ENCODE results near the gene ZNF593.

The ZNF593 gene

GRCh38 chr1:26213335-26213905, 43.7 kb downstream of the ZNF593 start:
- TF ChIP-seq, protein P1, sequence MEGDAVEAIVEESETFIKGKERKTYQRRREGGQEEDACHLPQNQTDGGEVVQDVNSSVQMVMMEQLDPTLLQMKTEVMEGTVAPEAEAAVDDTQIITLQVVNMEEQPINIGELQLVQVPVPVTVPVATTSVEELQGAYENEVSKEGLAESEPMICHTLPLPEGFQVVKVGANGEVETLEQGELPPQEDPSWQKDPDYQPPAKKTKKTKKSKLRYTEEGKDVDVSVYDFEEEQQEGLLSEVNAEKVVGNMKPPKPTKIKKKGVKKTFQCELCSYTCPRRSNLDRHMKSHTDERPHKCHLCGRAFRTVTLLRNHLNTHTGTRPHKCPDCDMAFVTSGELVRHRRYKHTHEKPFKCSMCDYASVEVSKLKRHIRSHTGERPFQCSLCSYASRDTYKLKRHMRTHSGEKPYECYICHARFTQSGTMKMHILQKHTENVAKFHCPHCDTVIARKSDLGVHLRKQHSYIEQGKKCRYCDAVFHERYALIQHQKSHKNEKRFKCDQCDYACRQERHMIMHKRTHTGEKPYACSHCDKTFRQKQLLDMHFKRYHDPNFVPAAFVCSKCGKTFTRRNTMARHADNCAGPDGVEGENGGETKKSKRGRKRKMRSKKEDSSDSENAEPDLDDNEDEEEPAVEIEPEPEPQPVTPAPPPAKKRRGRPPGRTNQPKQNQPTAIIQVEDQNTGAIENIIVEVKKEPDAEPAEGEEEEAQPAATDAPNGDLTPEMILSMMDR (IDR thresholded peaks at IDR 0.05; ENCODE audit: low read depth, low read length), result no peak
- no peak for TF ChIP-seq POLR2A (IDR thresholded peaks at IDR 0.05; ENCODE audit: extremely low read depth, insufficient read length)
- TF ChIP-seq, protein P2, sequence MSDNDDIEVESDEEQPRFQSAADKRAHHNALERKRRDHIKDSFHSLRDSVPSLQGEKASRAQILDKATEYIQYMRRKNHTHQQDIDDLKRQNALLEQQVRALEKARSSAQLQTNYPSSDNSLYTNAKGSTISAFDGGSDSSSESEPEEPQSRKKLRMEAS (IDR thresholded peaks at IDR 0.05; ENCODE audit: low read depth, low read length), result no peak
- TF ChIP-seq MYC (IDR thresholded peaks at IDR 0.05; ENCODE audit: low read depth, low read length), result no peak
- no peak for DNase-seq (ENCODE audit: low read depth)
- no peak overlapping the region for H3K4me3 ChIP-seq (ENCODE audit: low read depth, low read length)

DNA sequence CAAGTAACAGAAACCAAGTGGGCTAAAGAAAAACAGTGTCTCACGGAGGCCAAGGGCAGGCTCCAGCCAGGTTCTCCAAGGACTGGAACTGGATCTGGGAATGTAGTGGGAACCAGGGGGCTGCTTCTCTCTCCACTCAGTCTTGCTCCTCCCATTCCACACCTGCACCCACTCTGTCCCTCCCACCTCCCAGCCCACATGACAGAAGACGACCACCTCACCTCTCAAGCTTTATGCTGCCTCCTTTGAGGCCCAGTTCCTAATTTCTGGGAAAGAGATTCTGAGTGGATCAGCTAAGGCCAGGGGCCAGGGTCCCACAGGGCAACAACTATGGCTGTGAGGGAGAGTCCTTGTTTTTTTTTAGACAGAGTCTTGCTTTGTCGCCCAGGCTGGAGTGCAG, 45.5 kb downstream of the ZNF593 start:
- H3K4me3 ChIP-seq (ENCODE audit: low read depth, low read length), result no peak overlapping the region
- DNase-seq (ENCODE audit: low read depth), result no peak
- TF ChIP-seq POLR2A (IDR thresholded peaks at IDR 0.05; ENCODE audit: extremely low read depth, insufficient read length) (no peak), MYC (IDR thresholded peaks at IDR 0.05; ENCODE audit: low read depth, low read length) (no peak)
- TF ChIP-seq, protein P1 (IDR thresholded peaks at IDR 0.05; ENCODE audit: low read depth, low read length), result no peak
- TF ChIP-seq, protein P2 (IDR thresholded peaks at IDR 0.05; ENCODE audit: low read depth, low read length), result no peak

- no peak overlapping the region for H3K4me3 ChIP-seq (ENCODE audit: low read depth, low read length)
- no peak for DNase-seq (ENCODE audit: low read depth)
- TF ChIP-seq, protein P2 (IDR thresholded peaks at IDR 0.05; ENCODE audit: low read depth, low read length), result no peak
- TF ChIP-seq MYC (IDR thresholded peaks at IDR 0.05; ENCODE audit: low read depth, low read length) (no peak), POLR2A (IDR thresholded peaks at IDR 0.05; ENCODE audit: extremely low read depth, insufficient read length) (no peak)
- TF ChIP-seq, protein P1 (IDR thresholded peaks at IDR 0.05; ENCODE audit: low read depth, low read length), result no peak
Observed at GRCh38 chr1:26218906-26219494, 49.3 kb downstream of the ZNF593 start.

All from NB4 (cell line).